Measurements from ENCODE around the gene ZNF132.
A peak's percentile ranks its signal among the peaks of the same experiment; 100 is the strongest.
"Not testable (repeated sequence)": the region's sequence is repeated elsewhere in the genome, so short reads cannot be mapped to it uniquely, and the experiment has no call there.

The ZNF132 gene

DNA sequence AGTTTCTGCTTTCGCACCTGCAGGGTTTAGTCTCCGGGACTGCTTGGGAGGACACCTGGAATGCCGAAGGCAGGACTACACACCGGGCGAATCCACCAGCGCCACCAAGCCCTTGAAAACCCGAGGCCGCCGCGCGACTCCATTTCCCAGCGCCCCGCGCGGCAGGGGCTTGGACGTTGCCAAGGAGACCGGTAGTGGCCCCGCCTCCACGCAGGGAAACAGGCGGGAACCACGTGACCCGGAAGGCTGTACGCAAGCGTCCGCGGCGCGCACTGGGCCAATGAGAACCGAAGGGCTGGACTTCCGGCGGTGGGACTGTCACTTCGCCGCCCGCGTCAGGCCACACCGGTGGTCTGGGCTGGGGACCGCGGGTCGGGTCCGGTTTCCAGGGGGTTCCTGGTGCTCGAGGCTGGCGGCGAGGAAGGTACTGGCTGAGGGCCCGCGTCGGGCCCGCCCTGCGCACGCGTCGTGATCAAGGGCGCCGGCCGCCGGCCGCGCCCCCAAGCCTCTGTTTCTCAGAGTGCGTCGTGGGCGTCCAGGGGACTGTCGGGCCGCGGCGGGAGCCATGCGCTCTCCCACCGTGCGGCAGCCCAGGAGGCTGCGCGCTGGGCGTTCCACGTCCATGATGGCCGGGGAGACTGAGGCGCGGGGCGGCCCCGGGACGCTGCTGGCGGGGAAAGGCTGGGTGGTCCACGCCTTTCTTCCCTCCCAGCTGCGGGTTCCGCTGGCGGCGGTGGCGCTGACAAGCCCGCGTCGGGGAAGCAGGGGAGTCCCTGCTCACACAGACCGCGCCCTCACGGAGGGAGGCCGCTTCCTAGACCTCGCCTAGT, 27.0 kb upstream of the ZNF132 start, which contains the start of gene ZNF324:
Gene ZNF324 (plus strand): TSS at position 321 of the 830 bp plus-strand sequence. CDS start 2,106 bp downstream, outside the sequence.
- peak; percentile 64 for DNase-seq (ENCODE audit: low read depth)

- no peak for DNase-seq (ENCODE audit: low read depth)
These were observed 26.3 kb upstream of the ZNF132 start for GRCh38 chr19:58466089-58466759.

DNA sequence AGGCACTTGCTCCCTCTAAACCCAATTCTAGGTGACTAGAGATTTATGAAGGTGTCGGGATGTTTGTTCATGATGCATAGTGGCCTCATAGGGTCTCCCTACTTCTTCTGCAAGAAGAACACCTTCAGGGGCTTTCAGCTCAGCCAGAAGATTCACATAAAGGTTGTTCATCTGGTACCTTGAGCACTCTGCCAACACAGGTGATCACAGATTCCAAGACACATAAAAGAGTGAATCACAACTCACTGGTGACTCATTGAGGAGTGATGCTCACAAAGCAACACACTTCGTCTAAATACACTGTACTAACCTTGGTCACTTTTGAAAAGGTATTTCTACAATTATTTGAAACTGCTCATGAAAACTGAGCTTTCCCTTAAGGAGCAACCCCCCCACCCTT, 20.1 kb upstream of the ZNF132 start:
- DNase-seq (ENCODE audit: low read depth), result no peak

- DNase-seq (ENCODE audit: low read depth), result no peak
These were observed 16.2 kb upstream of the ZNF132 start for GRCh38 chr19:58456111-58456510.

DNA sequence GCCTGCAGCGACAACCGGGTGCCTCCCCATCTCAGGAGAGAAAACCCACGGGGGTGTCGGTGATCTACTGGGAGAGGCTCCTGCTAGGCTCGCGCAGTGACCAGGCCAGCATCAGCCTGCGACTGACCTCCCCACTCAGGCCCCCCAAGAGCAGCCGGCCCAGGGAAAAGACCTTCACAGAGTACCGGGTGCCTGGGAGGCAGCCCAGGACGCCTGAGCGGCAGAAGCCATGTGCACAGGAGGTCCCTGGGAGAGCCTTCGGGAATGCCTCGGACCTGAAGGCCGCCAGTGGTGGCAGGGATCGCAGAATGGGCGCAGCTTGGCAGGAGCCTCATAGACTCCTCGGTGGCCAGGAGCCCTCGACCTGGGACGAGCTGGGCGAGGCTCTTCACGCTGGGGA, 15.4 kb upstream of the ZNF132 start:
- no peak for DNase-seq (ENCODE audit: low read depth)

DNA sequence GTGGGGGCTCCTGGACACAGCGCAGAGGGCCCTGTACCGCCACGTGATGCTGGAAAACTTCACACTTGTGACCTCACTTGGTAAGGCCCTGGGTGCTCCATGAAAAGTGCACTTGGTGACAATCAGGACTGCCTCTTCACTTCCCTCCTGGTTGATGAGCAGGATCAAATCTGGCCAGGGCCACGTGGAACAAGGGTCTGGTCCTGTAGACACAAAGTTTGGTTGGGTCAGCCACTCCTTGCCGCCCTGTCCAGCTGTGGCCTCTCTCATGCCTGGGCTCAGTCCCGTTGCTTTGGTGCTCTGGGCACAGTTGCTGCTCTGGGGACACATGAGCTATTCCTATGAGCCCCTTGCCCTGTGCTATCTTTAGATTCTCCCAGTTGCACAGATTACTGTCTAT, 13.8 kb upstream of the ZNF132 start:
- no peak for DNase-seq (ENCODE audit: low read depth)

GRCh38 chr19:58451358-58452101, 11.6 kb upstream of the ZNF132 start, which contains the start of gene ZNF324B:
ZNF324B (plus strand) TSS chr19:58451622; CDS start chr19:58453702, 2,080 bp downstream.
- DNase-seq (ENCODE audit: low read depth), result peak; percentile 71

GRCh38 chr19:58450856-58451357, 11.0 kb upstream of the ZNF132 start:
- no peak for DNase-seq (ENCODE audit: low read depth)

DNA sequence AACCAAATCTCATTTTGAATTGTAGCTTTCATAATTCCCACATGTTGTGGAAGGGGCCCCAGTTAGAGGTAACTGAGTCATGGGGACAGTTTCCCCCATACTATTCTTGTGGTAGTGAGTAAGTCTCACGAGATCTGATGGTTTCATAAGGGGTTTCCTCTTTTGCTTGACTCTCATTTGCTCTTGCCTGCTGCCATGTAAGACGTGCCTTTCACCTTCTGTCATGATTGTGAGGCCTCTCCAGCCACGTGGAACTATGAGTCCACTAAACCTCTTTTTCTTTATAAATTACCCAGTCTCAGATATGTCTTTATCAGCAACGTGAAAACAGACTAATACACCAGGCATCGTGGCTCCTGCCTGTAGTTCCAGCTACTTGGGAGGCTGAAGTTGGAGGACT, 10.0 kb upstream of the ZNF132 start:
- not testable (repeated sequence) for DNase-seq (ENCODE audit: low read depth)

GRCh38 chr19:58448860-58449259, 8.9 kb upstream of the ZNF132 start:
- not testable (repeated sequence) for DNase-seq (ENCODE audit: low read depth)

GRCh38 chr19:58442986-58443385, 3.0 kb upstream of the ZNF132 start:
- not testable (repeated sequence) for DNase-seq (ENCODE audit: low read depth)

GRCh38 chr19:58440556-58440955, 603 bp upstream of the ZNF132 start:
- DNase-seq (ENCODE audit: low read depth), result no peak

DNA sequence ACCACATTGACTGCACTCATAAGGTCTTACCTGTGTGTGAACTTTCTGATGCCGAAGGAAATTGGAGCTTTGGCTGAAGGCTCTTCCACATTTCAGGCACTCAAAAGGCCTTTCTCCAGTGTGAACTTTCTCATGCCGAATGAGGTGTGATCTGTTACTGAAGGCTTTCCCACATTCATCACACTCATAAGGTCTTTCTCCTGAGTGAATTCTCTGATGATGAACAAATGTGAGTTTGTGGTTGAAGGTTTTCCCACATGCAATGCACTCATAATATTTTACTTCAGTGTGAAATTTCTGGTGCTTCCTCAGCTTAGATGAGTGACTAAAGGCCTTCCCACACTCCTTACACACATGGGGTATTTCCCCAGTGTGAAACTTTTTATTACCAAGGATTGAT, 5.7 kb downstream of the ZNF132 start:
- no peak for DNase-seq (ENCODE audit: low read depth)

GRCh38 chr19:58429745-58430144, 10.2 kb downstream of the ZNF132 start:
- no peak for DNase-seq (ENCODE audit: low read depth)

DNA sequence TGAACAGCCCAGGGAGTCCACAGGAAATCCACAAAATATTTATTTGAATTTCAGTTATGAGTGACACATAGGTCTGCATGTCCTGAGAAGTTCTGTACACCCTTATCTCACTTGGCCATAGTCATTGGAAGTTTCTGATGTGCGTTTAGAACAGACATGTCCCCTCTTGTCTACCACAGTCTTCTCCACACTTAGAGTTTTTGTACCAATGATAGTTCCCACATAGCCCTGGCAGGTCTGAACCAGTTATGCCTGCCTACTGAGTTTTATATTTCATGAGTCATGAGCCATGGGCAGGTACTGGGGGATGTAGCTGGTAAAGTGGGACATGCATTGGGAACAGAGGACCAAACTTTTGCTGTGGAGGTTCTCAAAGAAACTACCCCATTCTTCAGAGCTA, 11.3 kb downstream of the ZNF132 start:
- no peak for DNase-seq (ENCODE audit: low read depth)

DNA sequence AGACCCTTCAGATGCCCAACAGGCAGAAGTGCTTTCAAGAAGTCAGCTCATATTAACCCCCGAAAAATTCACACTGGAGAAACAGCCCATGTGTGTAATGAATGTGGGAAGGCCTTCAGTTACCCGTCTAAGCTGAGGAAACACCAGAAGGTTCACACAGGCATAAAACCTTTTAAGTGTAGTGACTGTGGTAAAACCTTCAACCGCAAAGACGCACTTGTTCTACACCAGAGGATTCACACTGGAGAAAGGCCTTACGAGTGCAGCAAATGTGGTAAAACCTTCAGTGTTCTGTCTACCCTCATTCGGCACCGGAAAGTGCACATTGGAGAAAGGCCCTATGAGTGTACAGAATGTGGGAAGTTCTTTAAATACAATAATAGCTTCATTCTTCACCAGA, 22.9 kb downstream of the ZNF132 start:
- DNase-seq (ENCODE audit: low read depth), result no peak

- no peak for DNase-seq (ENCODE audit: low read depth)
These were observed 23.3 kb downstream of the ZNF132 start for GRCh38 chr19:58416604-58417003.

DNA sequence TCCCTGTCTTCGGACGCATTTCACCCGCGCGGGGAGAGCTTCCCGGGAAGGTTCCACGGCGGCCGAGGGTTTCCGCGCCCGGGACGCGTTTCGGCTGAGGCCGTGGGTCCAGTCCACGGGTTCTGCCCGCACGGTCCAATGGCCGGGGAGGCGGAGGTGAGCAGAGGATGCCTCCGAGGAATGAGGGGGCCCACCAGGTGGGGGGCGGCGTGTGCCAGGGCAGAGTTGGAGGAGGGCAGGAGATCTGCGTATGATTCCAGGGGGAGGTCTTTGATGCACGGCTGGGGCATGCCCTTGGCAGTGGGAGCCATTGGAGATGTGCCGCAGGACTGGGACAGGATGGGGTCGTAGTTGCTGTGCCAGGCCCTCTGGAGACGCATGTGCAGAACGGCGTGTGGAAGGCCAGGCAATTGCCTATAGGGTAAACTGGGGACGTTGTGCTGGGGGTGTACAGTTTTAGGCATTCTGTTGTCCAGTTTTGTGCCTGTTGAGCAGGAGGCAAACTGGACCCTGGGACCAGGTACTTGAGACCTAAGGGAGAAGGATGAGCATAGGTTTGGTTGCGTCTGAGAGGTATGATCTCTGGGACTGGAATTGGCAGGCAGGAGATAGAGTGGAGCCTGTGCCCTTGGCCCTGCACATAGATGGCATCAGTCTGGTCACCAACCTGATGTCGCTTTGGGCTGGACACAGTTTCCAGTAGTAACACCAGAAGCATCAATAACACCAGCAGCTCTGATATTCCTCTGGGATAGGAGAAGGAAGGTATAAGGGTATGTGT, 30.8 kb downstream of the ZNF132 start:
- DNase-seq (ENCODE audit: low read depth), result no peak

DNA sequence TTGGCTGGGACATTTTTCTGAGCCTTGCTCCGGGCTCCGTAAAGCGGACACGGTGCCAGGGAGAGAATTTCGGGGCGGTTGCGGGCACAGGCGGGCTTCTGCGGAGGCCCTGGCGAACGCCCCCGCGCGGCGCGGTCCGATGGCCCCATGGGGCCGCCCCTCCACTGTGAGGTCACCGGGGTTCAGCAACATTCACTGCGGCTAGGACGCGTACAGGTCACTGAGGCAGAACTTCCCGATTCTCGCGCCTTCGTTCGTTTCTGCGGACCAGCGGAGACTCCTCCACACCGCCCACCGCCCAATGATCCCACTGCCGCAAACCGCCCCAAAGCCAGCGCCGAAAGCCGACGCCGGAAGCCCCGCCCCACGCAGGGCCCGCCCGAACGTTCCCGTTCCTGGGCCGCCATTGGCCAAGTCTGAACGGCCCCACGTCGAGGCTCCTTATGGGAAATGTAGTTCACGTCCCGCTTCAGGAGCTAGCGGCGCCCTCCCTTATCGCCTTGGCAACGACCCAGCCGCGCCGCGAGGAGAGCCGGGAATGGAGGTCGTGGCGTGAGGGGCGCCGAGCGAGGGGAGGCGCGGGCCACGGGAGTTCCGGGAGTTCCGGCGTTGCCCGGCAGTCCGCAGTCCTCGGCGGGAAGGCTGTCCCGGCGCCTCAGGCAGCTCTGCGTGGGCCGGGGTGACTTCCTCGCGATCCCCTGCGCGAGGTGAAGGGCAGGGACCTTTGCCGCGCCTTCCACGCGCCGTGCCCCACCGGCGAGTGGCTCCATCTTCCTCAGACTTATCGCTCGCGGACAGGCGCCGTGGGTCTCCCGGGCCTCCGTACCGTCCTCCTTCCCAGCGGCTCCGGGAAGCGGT, 31.6 kb downstream of the ZNF132 start, which contains the start of gene ZNF584:
Gene ZNF584 (plus strand): TSS at position 498 of the 858 bp plus-strand sequence. CDS start 499 bp downstream, outside the sequence.
- peak; percentile 51 for DNase-seq (ENCODE audit: low read depth)

DNA sequence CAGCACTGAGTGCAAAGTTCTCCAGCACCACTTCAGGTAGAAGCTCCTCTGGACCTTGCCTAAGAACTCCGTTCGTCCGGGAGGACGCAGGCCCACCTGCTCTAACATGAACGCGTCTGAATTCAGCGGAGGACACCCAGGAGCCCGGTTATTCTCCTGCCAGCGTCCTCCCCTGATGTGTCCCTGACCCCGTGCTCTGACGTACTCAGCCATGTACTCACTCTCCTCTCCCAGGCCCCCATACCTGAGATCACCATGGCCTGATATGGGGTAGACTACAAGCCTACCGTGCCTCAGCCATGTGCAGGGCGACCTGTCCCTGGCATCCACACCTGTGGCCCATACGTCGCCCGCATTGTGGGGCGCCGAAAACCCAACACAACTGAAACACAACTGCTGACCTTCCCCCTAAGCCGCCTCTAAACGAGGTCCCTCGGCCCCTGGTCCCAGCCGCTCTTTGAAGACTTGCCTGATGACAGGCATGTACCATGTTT, 32.2 kb downstream of the ZNF132 start:
- no peak for DNase-seq (ENCODE audit: low read depth)
